B cell (primary cell): ENCODE data around the gene CTRL. TPM values are rescaled to one million over a fixed set of nuclear protein-coding genes. Genes with fewer than 3 reads are reported as not detected.

Source experiments
- ATAC-seq: fragments of 200-7000 bp; cut with Tn5 transposase; one replicate; pipeline ENCODE4 v1.10.0; 2021; ENCODE audit warnings: low read depth, mild to moderate bottlenecking, moderate number of reproducible peaks, moderate library complexity
- CTCF ChIA-PET: fragments of 350-600 bp; sonication (Branson Sonifier 250); formaldehyde crosslinking; loops from one replicate; lab custom pipeline; 2021; ENCODE audit warnings: antibody characterized with exemption, inconsistent platforms; lab: Charles Lee
- POLR2A ChIA-PET: fragments of 350-600 bp; sonication (Branson Sonifier 250); formaldehyde crosslinking; loops from one replicate; lab custom pipeline; 2021; ENCODE audit warnings: antibody characterized with exemption; lab: Charles Lee
- DNase-seq: peaks from one replicate; pipeline ENCODE4 v3.0.0; 2013
- H2AFZ ChIP-seq: 2 replicates; pipeline ENCODE4 v1.6.1; 2012; ENCODE audit warnings: mild to moderate bottlenecking, low read depth, low read length; ENCODE audit not compliant: insufficient read depth, poor library complexity, severe bottlenecking
- H3K27ac ChIP-seq, 2 donors: 1 replicate in 1 of 2; 2 replicates in 1 of 2; pipeline ENCODE4 v1.5.1; 2012 to 2013; ENCODE audit warnings: low read length in 2 of 2, mild to moderate bottlenecking in 2 of 2, moderate library complexity in 1 of 2
- H3K27me3 ChIP-seq, 4 experiments: fragments of 200-600 bp in 1 of 4; sonication (generic) in 1 of 4; replicated peaks in 1 of 4; 1 replicate in 2 of 4; 2 replicates in 2 of 4; pipeline versions ENCODE4 v1.6.1 to v1.7.0; 2013 to 2016; ENCODE audit warnings: low read length in 3 of 4, mild to moderate bottlenecking in 2 of 4, mixed read lengths in 1 of 4, moderate library complexity in 1 of 4; ENCODE audit not compliant: insufficient read depth in 4 of 4, control insufficient read depth in 3 of 4; ENCODE audit errors: control extremely low read depth in 1 of 4
- H3K36me3 ChIP-seq, 2 experiments: replicated peaks in 1 of 2; 1 replicate in 1 of 2; 2 replicates in 1 of 2; pipeline versions ENCODE4 v1.6.1 to v1.7.1; 2013; ENCODE audit warnings: low read length in 1 of 2; ENCODE audit not compliant: insufficient read depth in 2 of 2, control insufficient read depth in 1 of 2; ENCODE audit errors: control extremely low read depth in 1 of 2, extremely low read depth in 1 of 2
- H3K4me1 ChIP-seq, 2 donors: fragments of 200-600 bp in 1 of 2; sonication (generic) in 1 of 2; 1 replicate in 1 of 2; 2 replicates in 1 of 2; pipeline versions ENCODE4 v1.5.1 to v1.6.1; 2013 to 2017; ENCODE audit warnings: low read length in 2 of 2; ENCODE audit not compliant: control insufficient read depth in 2 of 2, insufficient read depth in 2 of 2
- H3K4me2 ChIP-seq: replicated peaks from 2 replicates; pipeline ENCODE3; 2012; ENCODE audit warnings: mild to moderate bottlenecking, low read depth, low read length; ENCODE audit not compliant: poor library complexity, severe bottlenecking
- H3K4me3 ChIP-seq, 5 experiments: fragments of 200-600 bp in 1 of 5; sonication (generic) in 1 of 5; 1 replicate in 3 of 5; 2 replicates in 2 of 5; pipeline versions ENCODE4 v1.5.1 to v1.7.0; 2011 to 2016; ENCODE audit warnings: low read length in 4 of 5, mild to moderate bottlenecking in 4 of 5, low read depth in 2 of 5, control low read depth in 1 of 5, moderate library complexity in 1 of 5; ENCODE audit not compliant: insufficient read depth in 1 of 5; ENCODE audit errors: control extremely low read depth in 1 of 5, extremely low read depth in 1 of 5
- H3K79me2 ChIP-seq: fragments of 200-600 bp; sonication (generic); one replicate; pipeline ENCODE4 v1.6.0; 2016; ENCODE audit warnings: low read length; ENCODE audit not compliant: control insufficient read depth, insufficient read depth
- H3K9ac ChIP-seq: fragments of 200-600 bp; sonication (generic); 2 replicates; pipeline ENCODE4 v1.6.1; 2017; ENCODE audit warnings: mild to moderate bottlenecking, low read length, moderate library complexity
- H3K9me3 ChIP-seq, 3 donors: one replicate each; pipeline versions ENCODE4 v1.6.1 to v1.7.1; 2013; ENCODE audit warnings: low read length in 2 of 3; ENCODE audit not compliant: control insufficient read depth in 2 of 3, insufficient read depth in 1 of 3; ENCODE audit errors: control extremely low read depth in 1 of 3
- H4K20me1 ChIP-seq: 2 replicates; pipeline ENCODE4 v1.6.0; 2012; ENCODE audit warnings: mild to moderate bottlenecking, low read length; ENCODE audit not compliant: insufficient read depth, control insufficient read depth, poor library complexity, severe bottlenecking
- H3K27ac Mint-ChIP-seq: one replicate; pipeline ENCODE4 v1.8.0; 2021; ENCODE audit warnings: mixed read lengths
- H3K27me3 Mint-ChIP-seq: one replicate; pipeline ENCODE4 v1.8.0; 2021; ENCODE audit warnings: mixed read lengths
- H3K4me1 Mint-ChIP-seq: one replicate; pipeline ENCODE4 v1.8.0; 2021; ENCODE audit warnings: mixed read lengths
- H3K4me3 Mint-ChIP-seq: one replicate; pipeline ENCODE4 v1.8.0; 2021; ENCODE audit warnings: mixed read lengths
- H3K9me3 Mint-ChIP-seq: one replicate; pipeline ENCODE4 v1.8.0; 2022; ENCODE audit warnings: mixed read lengths; ENCODE audit not compliant: insufficient read depth
- CTCF ChIP-seq: fragments of 200-600 bp; IDR thresholded peaks from one replicate; pipeline ENCODE4 v1.8.0; 2022; ENCODE audit warnings: antibody characterized with exemption, mild to moderate bottlenecking
- EZH2 ChIP-seq: IDR thresholded peaks from 2 replicates; pipeline ENCODE4 v1.6.1; 2012; ENCODE audit warnings: borderline replicate concordance, low read depth, mild to moderate bottlenecking, moderate library complexity, low read length; ENCODE audit not compliant: insufficient read depth, poor library complexity, severe bottlenecking
- WGBS: methylation state at CpG from one replicate; pipeline ENCODE4 v1.1.5; 2013; ENCODE audit warnings: missing lambda C conversion rate; ENCODE audit not compliant: insufficient coverage; 5-methylcytosine and 5-hydroxymethylcytosine counted together
- intact Hi-C: fragments of 100-400 bp; cut with micrococcal nuclease; formaldehyde crosslinking; loops from one replicate; pipeline ENCODE4 v1.10.0; 2022
- polyA plus RNA-seq: library from polyadenylated mRNA; depleted of rRNA; stranded (reverse); fragments of >200 nt; gene quantifications from 2 replicates; pipeline ENCODE4 v1.2.3, GENCODE V29; 2012
- total RNA-seq, 2 donors: library from RNA; stranded (reverse); fragments of 120-200 nt in 1 of 2; gene quantifications; 1 replicate in 1 of 2; 2 replicates in 1 of 2; pipeline versions ENCODE4 v1.2.3 to v1.2.4, GENCODE V29; 2013 to 2022

CTRL gene
- total and polyA plus RNA-seq, 2 donors (not counting 1 experiment from before 2014, with no cell fraction given), result 5.8 to 19.0 TPM

- H2AFZ ChIP-seq, result no peak overlapping the region
- intact Hi-C loops, result no loop called here
- Mint-ChIP-seq H3K27me3 (no peaks in the 10 kb centered on the region), H3K27ac (no peak overlapping the region), H3K9me3 (no peaks in the 10 kb centered on the region), H3K4me1 (no peaks in the 10 kb centered on the region), H3K4me3 (no peak overlapping the region)
- H3K9ac ChIP-seq, result no peak overlapping the region
- H3K36me3 ChIP-seq, result peaks cover 0 to 52% of the 10 kb centered on the region in 2 experiments
- no peaks in the 10 kb centered on the region for H3K9me3 ChIP-seq
- TF ChIP-seq CTCF, result no peak
- TF ChIP-seq EZH2, result no peak
- ATAC-seq (no peak), DNase-seq (no peak)
- H3K4me2 ChIP-seq, result no peak overlapping the region
- no peaks in the 10 kb centered on the region for H3K4me1 ChIP-seq
- H3K27ac ChIP-seq, result no peak overlapping the region
- H3K27me3 ChIP-seq, result no peaks in the 10 kb centered on the region
- H3K79me2 ChIP-seq, result peaks cover 6% of the 10 kb centered on the region
- CTCF ChIA-PET, result interaction anchor here (0.5 to 9.3 kb wide), 14 partner anchors 11 to 365 kb away, joined by 3 to 151 read pairs (median 4); partner anchors contain the start of gene LCAT
- 98% methylated on average over 9 of the region's 12 CpGs for WGBS
- no peaks in the 10 kb centered on the region for H4K20me1 ChIP-seq
- no peak overlapping the region for H3K4me3 ChIP-seq
- POLR2A ChIA-PET, result interaction anchor here (1.7 kb wide), 1 partner anchor 155 kb away, joined by 12 read pairs; no protein-coding TSS in a partner anchor
Observed at GRCh38 chr16:67885545-67885944, 46.1 kb downstream of the CTRL start.

- intact Hi-C loops, result no loop called here
- POLR2A ChIA-PET, result interaction anchor here (1.7 kb wide), 1 partner anchor 156 kb away, joined by 12 read pairs; no protein-coding TSS in a partner anchor
- no peak within 1 kb of the TSS for H3K27ac Mint-ChIP-seq
Observed at GRCh38 chr16:67884684-67885083, 47.0 kb downstream of the CTRL start, which contains the start of gene NRN1L. TSS of gene NRN1L (plus strand) at chr16:67884885. CDS start at chr16:67884904, 19 bp downstream.

More at GRCh38 chr16:67884684-67885083, 47.0 kb downstream of the CTRL start, which contains the start of gene NRN1L:
- TF ChIP-seq EZH2, result no peak
- TF ChIP-seq CTCF, result no peak
- H3K27me3 ChIP-seq, result no peaks in the 10 kb centered on the region
- CTCF ChIA-PET, result interaction anchor here (0.8 to 9.3 kb wide), 40 partner anchors 8 to 343 kb away, joined by 3 to 151 read pairs (median 8); partner anchors contain the start of genes DDX28, DPEP2, DUS2 and GFOD2
- WGBS, result 96% methylated on average over 21 of the region's 22 CpGs
- H3K4me1 Mint-ChIP-seq, result no peaks in the 10 kb centered on the region
- H3K27ac ChIP-seq, result no peak within 1 kb of the TSS
- no peak within 1 kb of the TSS for H3K4me3 ChIP-seq
- no peaks in the 10 kb centered on the region for H3K27me3 Mint-ChIP-seq
- H3K9me3 Mint-ChIP-seq, result no peaks in the 10 kb centered on the region
- H3K79me2 ChIP-seq, result peaks cover 6% of the 10 kb centered on the region
- H3K9me3 ChIP-seq, result no peaks in the 10 kb centered on the region
- H3K9ac ChIP-seq, result no peak within 1 kb of the TSS
- no peaks in the 10 kb centered on the region for H4K20me1 ChIP-seq
- H3K4me1 ChIP-seq, result no peaks in the 10 kb centered on the region
- H3K36me3 ChIP-seq, result peaks cover 0 to 60% of the 10 kb centered on the region in 2 experiments
- no peak within 1 kb of the TSS for H3K4me2 ChIP-seq
- no peak within 1 kb of the TSS for H3K4me3 Mint-ChIP-seq
- no peak for DNase-seq
- no peak within 1 kb of the TSS for H2AFZ ChIP-seq
- no peak for ATAC-seq
